Fibroblast of lung (primary cell): Measurements from ENCODE around the gene DENR. TPM values are rescaled to one million over a fixed set of nuclear protein-coding genes. Genes with fewer than 3 reads are reported as not detected.

Source experiments
- DNase-seq, 2 donors: peaks; one replicate each; pipeline versions ENCODE4 v3.0.0 to v3.0.0-alpha.2; 2010; ENCODE audit warnings: low read depth in 2 of 2
- H2AFZ ChIP-seq: 2 replicates; pipeline ENCODE4 v1.5.1; 2012; ENCODE audit warnings: low read length, control low read depth, inconsistent platforms
- H3K27ac ChIP-seq: 2 replicates; pipeline ENCODE4 v1.5.1; 2011; ENCODE audit warnings: low read length, control low read depth; ENCODE audit not compliant: insufficient read depth
- H3K27me3 ChIP-seq: 2 replicates; pipeline ENCODE4 v1.5.1; 2011; ENCODE audit warnings: mild to moderate bottlenecking, low read length; ENCODE audit not compliant: control insufficient read depth, insufficient read depth
- H3K36me3 ChIP-seq: 2 replicates; pipeline ENCODE4 v1.5.1; 2011; ENCODE audit warnings: low read length; ENCODE audit not compliant: control insufficient read depth, insufficient read depth
- H3K4me1 ChIP-seq: 2 replicates; pipeline ENCODE4 v1.5.1; 2011; ENCODE audit warnings: low read length; ENCODE audit not compliant: control insufficient read depth, insufficient read depth; ENCODE audit errors: extremely low read depth
- H3K4me2 ChIP-seq: 2 replicates; pipeline ENCODE4 v1.5.1; 2011; ENCODE audit warnings: low read length, control low read depth; ENCODE audit not compliant: insufficient read depth; ENCODE audit errors: extremely low read depth
- H3K4me3 ChIP-seq, 4 experiments: fragments of 200-600 bp in 1 of 4; sonication (generic) in 1 of 4; replicated peaks in 1 of 4; 2 replicates each; pipeline ENCODE4 v1.5.1; 2011 to 2016; ENCODE audit warnings: low read length in 4 of 4, low read depth in 3 of 4, mild to moderate bottlenecking in 3 of 4, control low read depth in 2 of 4, inconsistent platforms in 1 of 4, mixed read lengths in 1 of 4; ENCODE audit not compliant: insufficient read depth in 1 of 4; ENCODE audit errors: control extremely low read depth in 1 of 4
- H3K79me2 ChIP-seq: 2 replicates; pipeline ENCODE4 v1.5.1; 2012; ENCODE audit warnings: mild to moderate bottlenecking, low read length, inconsistent platforms; ENCODE audit not compliant: control insufficient read depth, insufficient read depth
- H3K9ac ChIP-seq: 2 replicates; pipeline ENCODE4 v1.5.1; 2011; ENCODE audit warnings: mild to moderate bottlenecking, low read length, control low read depth; ENCODE audit not compliant: insufficient read depth
- H3K9me3 ChIP-seq: 2 replicates; pipeline ENCODE4 v1.5.1; 2012; ENCODE audit warnings: low read depth, low read length; ENCODE audit not compliant: control insufficient read depth, insufficient read depth
- H4K20me1 ChIP-seq: 2 replicates; pipeline ENCODE4 v1.5.1; 2011; ENCODE audit warnings: low read length; ENCODE audit not compliant: control insufficient read depth, insufficient read depth; ENCODE audit errors: extremely low read depth
- EZH2 ChIP-seq: IDR thresholded peaks from 2 replicates; pipeline ENCODE4 v1.5.1; 2012; ENCODE audit warnings: low read length, control low read depth, mild to moderate bottlenecking; ENCODE audit errors: missing control alignments
- polyA plus RNA-seq, 2 donors: library from polyadenylated mRNA; depleted of rRNA in 1 of 2; stranded (reverse) in 1 of 2; unstranded in 1 of 2; fragments of >200 nt; gene quantifications; 2 replicates each; pipeline ENCODE4 v1.2.1, GENCODE V29; 2011 to 2012; ENCODE audit warnings: missing spikeins in 1 of 2
- total RNA-seq: library from RNA; depleted of rRNA; stranded (reverse); fragments of >200 nt; gene quantifications from 2 replicates; pipeline ENCODE4 v1.2.1, GENCODE V29; 2014
- TF ChIP-seq, protein P1 (sequence below), 2 donors: IDR thresholded peaks in 1 of 2; conservative IDR thresholded peaks in 1 of 2; 1 replicate in 1 of 2; 2 replicates in 1 of 2; pipeline ENCODE4 v1.5.1; 2011 to 2012; ENCODE audit warnings: low read length in 2 of 2, control low read depth in 1 of 2, inconsistent platforms in 1 of 2, low read depth in 1 of 2, mild to moderate bottlenecking in 1 of 2

DENR gene
- total and polyA plus RNA-seq, 2 donors (not counting 1 experiment from before 2014, with no cell fraction given), result 40.6 to 49.1 TPM

DNA sequence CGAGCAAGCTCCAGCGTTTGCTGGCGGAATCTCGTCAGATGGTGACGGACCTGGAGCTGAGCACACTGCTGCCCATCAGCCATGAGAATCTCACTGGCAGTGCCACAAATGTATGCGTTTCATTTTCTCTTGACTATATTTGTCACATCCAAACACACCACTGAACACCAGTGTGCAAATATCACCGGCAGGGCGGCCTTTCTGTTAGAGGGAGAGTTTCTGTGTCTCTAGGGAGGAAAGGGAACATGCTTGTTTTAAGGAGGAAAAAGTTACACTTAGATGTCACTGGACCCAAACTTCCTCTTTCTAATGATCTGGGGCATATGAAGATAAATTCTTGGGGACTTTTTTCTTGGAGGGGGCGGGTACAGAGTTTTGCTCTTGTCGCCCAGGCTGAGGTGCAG lies 60.7 kb downstream of the DENR start:
- no peak for DNase-seq
- no peak overlapping the region for H2AFZ ChIP-seq
- H3K4me1 ChIP-seq, result no peaks in the 10 kb centered on the region
- no peak overlapping the region for H3K4me3 ChIP-seq
- no peaks in the 10 kb centered on the region for H3K9me3 ChIP-seq
- H4K20me1 ChIP-seq, result no peaks in the 10 kb centered on the region
- H3K79me2 ChIP-seq, result no peaks in the 10 kb centered on the region
- no peaks in the 10 kb centered on the region for H3K27me3 ChIP-seq
- TF ChIP-seq, protein P1, sequence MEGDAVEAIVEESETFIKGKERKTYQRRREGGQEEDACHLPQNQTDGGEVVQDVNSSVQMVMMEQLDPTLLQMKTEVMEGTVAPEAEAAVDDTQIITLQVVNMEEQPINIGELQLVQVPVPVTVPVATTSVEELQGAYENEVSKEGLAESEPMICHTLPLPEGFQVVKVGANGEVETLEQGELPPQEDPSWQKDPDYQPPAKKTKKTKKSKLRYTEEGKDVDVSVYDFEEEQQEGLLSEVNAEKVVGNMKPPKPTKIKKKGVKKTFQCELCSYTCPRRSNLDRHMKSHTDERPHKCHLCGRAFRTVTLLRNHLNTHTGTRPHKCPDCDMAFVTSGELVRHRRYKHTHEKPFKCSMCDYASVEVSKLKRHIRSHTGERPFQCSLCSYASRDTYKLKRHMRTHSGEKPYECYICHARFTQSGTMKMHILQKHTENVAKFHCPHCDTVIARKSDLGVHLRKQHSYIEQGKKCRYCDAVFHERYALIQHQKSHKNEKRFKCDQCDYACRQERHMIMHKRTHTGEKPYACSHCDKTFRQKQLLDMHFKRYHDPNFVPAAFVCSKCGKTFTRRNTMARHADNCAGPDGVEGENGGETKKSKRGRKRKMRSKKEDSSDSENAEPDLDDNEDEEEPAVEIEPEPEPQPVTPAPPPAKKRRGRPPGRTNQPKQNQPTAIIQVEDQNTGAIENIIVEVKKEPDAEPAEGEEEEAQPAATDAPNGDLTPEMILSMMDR (conservative IDR thresholded peaks at IDR 0.05 in 1 of 2, IDR thresholded peaks at IDR 0.05 in 1 of 2; ENCODE audit: low read depth in 1 of 2, low read length in 2 of 2), result no peak
- TF ChIP-seq EZH2, result no peak
- H3K4me2 ChIP-seq, result no peak overlapping the region
- H3K36me3 ChIP-seq, result no peaks in the 10 kb centered on the region
- no peak overlapping the region for H3K9ac ChIP-seq
- H3K27ac ChIP-seq, result no peak overlapping the region

DNA sequence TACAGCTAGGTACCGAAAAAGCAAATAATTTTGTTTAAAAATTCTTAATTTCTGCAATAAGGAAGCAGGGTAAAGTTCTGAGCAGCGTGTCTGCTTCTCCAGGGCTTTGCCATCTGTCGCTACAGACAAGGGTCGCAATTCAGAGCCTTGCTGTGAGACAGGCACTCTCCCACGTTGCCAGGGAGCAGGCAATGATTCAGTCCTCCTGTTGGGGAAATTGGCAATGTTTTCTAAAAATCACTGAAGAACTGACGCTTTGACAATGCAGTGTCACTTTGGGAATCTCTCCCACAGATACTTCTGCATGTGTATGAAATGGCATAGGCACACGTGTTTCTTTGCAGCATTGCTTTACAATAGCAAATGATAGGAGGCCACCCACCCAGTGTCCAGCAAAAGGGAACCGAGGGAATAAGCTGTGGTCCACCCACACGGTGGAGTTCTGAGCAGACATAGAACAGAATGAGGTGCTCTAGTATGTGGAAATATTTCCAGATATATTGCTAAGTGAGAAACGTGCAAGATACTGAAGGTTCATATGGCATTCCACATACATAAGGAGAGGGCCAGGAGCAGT lies 66.7 kb downstream of the DENR start:
- Histone ChIP-seq H3K9ac (no peak overlapping the region), H2AFZ (no peak overlapping the region), H3K27me3 (no peaks in the 10 kb centered on the region), H3K27ac (no peak overlapping the region), H3K4me1 (no peaks in the 10 kb centered on the region), H3K4me2 (no peak overlapping the region), H3K9me3 (no peaks in the 10 kb centered on the region), H3K79me2 (no peaks in the 10 kb centered on the region), H4K20me1 (no peaks in the 10 kb centered on the region), H3K4me3 (no peak overlapping the region), H3K36me3 (no peaks in the 10 kb centered on the region)
- no peak for DNase-seq
- TF ChIP-seq, protein P1 (conservative IDR thresholded peaks at IDR 0.05 in 1 of 2, IDR thresholded peaks at IDR 0.05 in 1 of 2; ENCODE audit: low read depth in 1 of 2, low read length in 2 of 2), result no peak
- TF ChIP-seq EZH2, result no peak

DNA sequence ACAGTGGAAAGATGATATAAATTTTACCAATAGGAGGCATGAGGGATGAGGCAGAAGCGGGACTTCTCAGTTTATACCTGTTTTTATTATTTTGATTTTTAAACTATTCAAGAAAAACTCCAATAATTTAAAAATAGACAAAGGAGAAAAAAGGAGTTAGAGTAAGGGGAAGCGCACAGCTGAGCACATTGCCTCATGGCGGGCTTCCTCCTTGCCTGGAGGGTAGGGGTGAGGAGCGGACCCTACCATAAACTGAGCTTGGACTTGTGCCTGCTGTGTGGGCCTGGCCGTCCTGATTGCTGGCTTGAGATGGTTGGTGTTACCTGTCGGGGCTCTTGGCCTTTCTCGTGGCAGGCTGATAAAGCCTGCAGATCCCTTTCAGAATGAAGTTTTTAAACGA lies 67.5 kb downstream of the DENR start:
- TF ChIP-seq, protein P1 (conservative IDR thresholded peaks at IDR 0.05 in 1 of 2, IDR thresholded peaks at IDR 0.05 in 1 of 2; ENCODE audit: low read depth in 1 of 2, low read length in 2 of 2), result no peak
- no peak for TF ChIP-seq EZH2
- DNase-seq, result no peak
- Histone ChIP-seq H3K79me2 (no peaks in the 10 kb centered on the region), H3K36me3 (no peaks in the 10 kb centered on the region), H4K20me1 (no peaks in the 10 kb centered on the region), H3K27me3 (no peaks in the 10 kb centered on the region), H2AFZ (no peak overlapping the region), H3K4me1 (no peaks in the 10 kb centered on the region), H3K27ac (no peak overlapping the region), H3K4me2 (no peak overlapping the region), H3K4me3 (no peak overlapping the region), H3K9ac (no peak overlapping the region), H3K9me3 (no peaks in the 10 kb centered on the region)

Other genes with a start within 250 kb of the DENR start
- 37.5 and 49.0 TPM in 2 replicates for gene RSRC2, start 225.9 kb upstream of the DENR start, total RNA-seq
- gene RSRC2, start 225.9 kb upstream of the DENR start, polyA plus RNA-seq, result 41.8 and 56.6 TPM in 2 replicates
- 8.0 and 14.4 TPM in 2 replicates for gene KNTC1, start 225.6 kb upstream of the DENR start, total RNA-seq
- gene KNTC1, start 225.6 kb upstream of the DENR start, polyA plus RNA-seq, result 11.0 and 21.0 TPM in 2 replicates
- gene HCAR2, start 49.5 kb upstream of the DENR start, total RNA-seq, result under 0.01 TPM in 1 of 2 replicates, not detected in the other
- not detected in 2 replicates for gene HCAR2, start 49.5 kb upstream of the DENR start, polyA plus RNA-seq
- gene HCAR3, start 36.0 kb upstream of the DENR start, total RNA-seq, result under 0.01 TPM in 1 of 2 replicates, not detected in the other
- not detected in 2 replicates for gene HCAR3, start 36.0 kb upstream of the DENR start, polyA plus RNA-seq
- gene HCAR1, start 22.0 kb upstream of the DENR start, total RNA-seq, result 0.51 and 1.5 TPM in 2 replicates
- 0.43 and 1.1 TPM in 2 replicates for gene HCAR1, start 22.0 kb upstream of the DENR start, polyA plus RNA-seq
- gene CCDC62, start 21.7 kb downstream of the DENR start, total RNA-seq, result 1.2 and 1.3 TPM in 2 replicates
- 0.06 TPM in 2 replicates for gene CCDC62, start 21.7 kb downstream of the DENR start, polyA plus RNA-seq
- 10.0 and 21.3 TPM in 2 replicates for gene HIP1R, start 82.6 kb downstream of the DENR start, total RNA-seq
- gene HIP1R, start 82.6 kb downstream of the DENR start, polyA plus RNA-seq, result 3.4 and 5.5 TPM in 2 replicates
- gene VPS37B, start 143.3 kb downstream of the DENR start, total RNA-seq, result 7.7 and 10.7 TPM in 2 replicates
- gene VPS37B, start 143.3 kb downstream of the DENR start, polyA plus RNA-seq, result 25.6 and 34.4 TPM in 2 replicates
- gene ABCB9, start 213.6 kb downstream of the DENR start, total RNA-seq, result 5.4 and 6.3 TPM in 2 replicates
- 3.1 and 3.8 TPM in 2 replicates for gene ABCB9, start 213.6 kb downstream of the DENR start, polyA plus RNA-seq
- gene OGFOD2, start 222.4 kb downstream of the DENR start, total RNA-seq, result 7.2 and 9.6 TPM in 2 replicates
- 4.6 and 5.2 TPM in 2 replicates for gene OGFOD2, start 222.4 kb downstream of the DENR start, polyA plus RNA-seq
- gene ARL6IP4, start 227.9 kb downstream of the DENR start, total RNA-seq, result 145 and 157 TPM in 2 replicates
- 149 and 196 TPM in 2 replicates for gene ARL6IP4, start 227.9 kb downstream of the DENR start, polyA plus RNA-seq